ENCODE results near the gene CCL1. TPM values are rescaled to one million over a fixed set of nuclear protein-coding genes. Genes with fewer than 3 reads are reported as not detected.
A peak's percentile ranks its signal among the peaks of the same experiment; 100 is the strongest.

CCL1 gene
- total and polyA plus RNA-seq, 2 experiments from 2014 or later: not detected

- H3K27me3 ChIP-seq (replicated peaks; ENCODE audit: insufficient read depth): peaks cover 21% of the 10 kb centered on the region
- no peak overlapping the region for H3K9ac ChIP-seq
- H3K36me3 ChIP-seq (ENCODE audit: low read depth): no peaks in the 10 kb centered on the region
- in situ Hi-C loops (cut with MboI): no loop called here
- no peaks in the 10 kb centered on the region for H3K9me2 ChIP-seq (ENCODE audit: insufficient read depth)
- peak; percentile 13 for DNase-seq
- no peaks in the 10 kb centered on the region for H3F3A ChIP-seq (ENCODE audit: insufficient read depth)
- H3K4me1 ChIP-seq (ENCODE audit: insufficient read depth): no peaks in the 10 kb centered on the region
- TF ChIP-seq EZH2phosphoT487 (IDR thresholded peaks at IDR 0.05; ENCODE audit: insufficient read depth, low read depth) (no peak), EZH2 (IDR thresholded peaks at IDR 0.05; ENCODE audit: insufficient read depth, poor library complexity, severe bottlenecking) (no peak)
- 37 to 38% methylated on average over 3 of the region's 3 CpGs for WGBS, 2 experiments (ENCODE audit: low coverage in 1 of 2, low lambda C conversion rate in 2 of 2, missing lambda C conversion rate in 2 of 2)
- H3K4me2 ChIP-seq (ENCODE audit: unreplicated experiment): no peak overlapping the region
- no peak overlapping the region for H3K4me3 ChIP-seq
- H4K20me1 ChIP-seq (ENCODE audit: insufficient read depth): no peaks in the 10 kb centered on the region
- no peaks in the 10 kb centered on the region for H3K9me3 ChIP-seq (ENCODE audit: low read depth)
- H3K79me2 ChIP-seq (ENCODE audit: insufficient read depth): no peaks in the 10 kb centered on the region
- no peak overlapping the region for H3K27ac ChIP-seq
- no peak overlapping the region for H2AFZ ChIP-seq
Measured at GRCh38 chr17:34370997-34371395, 8.0 kb upstream of the CCL1 start.

GRCh38 chr17:34370376-34370996 lies 7.5 kb upstream of the CCL1 start:
- no peak for DNase-seq
- Histone ChIP-seq H3K4me2 (ENCODE audit: unreplicated experiment) (no peak overlapping the region), H3K79me2 (ENCODE audit: insufficient read depth) (no peaks in the 10 kb centered on the region), H3F3A (ENCODE audit: insufficient read depth) (no peaks in the 10 kb centered on the region), H3K9me3 (ENCODE audit: low read depth) (no peaks in the 10 kb centered on the region), H3K4me1 (ENCODE audit: insufficient read depth) (no peaks in the 10 kb centered on the region), H3K27me3 (replicated peaks; ENCODE audit: insufficient read depth) (peaks cover 23% of the 10 kb centered on the region), H3K9me2 (ENCODE audit: insufficient read depth) (no peaks in the 10 kb centered on the region), H3K27ac (no peak overlapping the region), H2AFZ (no peak overlapping the region), H3K9ac (no peak overlapping the region), H4K20me1 (ENCODE audit: insufficient read depth) (no peaks in the 10 kb centered on the region), H3K4me3 (no peak overlapping the region), H3K36me3 (ENCODE audit: low read depth) (no peaks in the 10 kb centered on the region)
- TF ChIP-seq EZH2phosphoT487 (IDR thresholded peaks at IDR 0.05; ENCODE audit: insufficient read depth, low read depth) (no peak), EZH2 (IDR thresholded peaks at IDR 0.05; ENCODE audit: insufficient read depth, poor library complexity, severe bottlenecking) (no peak)
- in situ Hi-C loops (cut with MboI): no loop called here
- WGBS, 2 experiments (ENCODE audit: low coverage in 1 of 2, low lambda C conversion rate in 2 of 2, missing lambda C conversion rate in 2 of 2): 48 to 51% methylated on average over 5 of the region's 5 CpGs

- 83 to 84% methylated on average over 3 of the region's 3 CpGs for WGBS, 2 experiments (ENCODE audit: low coverage in 1 of 2, low lambda C conversion rate in 2 of 2, missing lambda C conversion rate in 2 of 2)
- no peaks in the 10 kb centered on the region for H3K4me1 ChIP-seq (ENCODE audit: insufficient read depth)
- H3K9me3 ChIP-seq (ENCODE audit: low read depth): no peaks in the 10 kb centered on the region
- H3K9ac ChIP-seq: no peak overlapping the region
- no peak for DNase-seq
- H3K27me3 ChIP-seq (replicated peaks; ENCODE audit: insufficient read depth): peaks cover 33% of the 10 kb centered on the region
- in situ Hi-C loops (cut with MboI): loop anchor here (10.0 kb wide), 1 partner anchor 175 kb away; no protein-coding TSS in a partner anchor
- H3K9me2 ChIP-seq (ENCODE audit: insufficient read depth): no peaks in the 10 kb centered on the region
- no peak overlapping the region for H3K4me2 ChIP-seq (ENCODE audit: unreplicated experiment)
- H3K79me2 ChIP-seq (ENCODE audit: insufficient read depth): no peaks in the 10 kb centered on the region
- no peaks in the 10 kb centered on the region for H4K20me1 ChIP-seq (ENCODE audit: insufficient read depth)
- H3F3A ChIP-seq (ENCODE audit: insufficient read depth): no peaks in the 10 kb centered on the region
- no peak overlapping the region for H2AFZ ChIP-seq
- TF ChIP-seq EZH2 (IDR thresholded peaks at IDR 0.05; ENCODE audit: insufficient read depth, poor library complexity, severe bottlenecking) (no peak), EZH2phosphoT487 (IDR thresholded peaks at IDR 0.05; ENCODE audit: insufficient read depth, low read depth) (no peak)
- H3K27ac ChIP-seq: no peak overlapping the region
- no peaks in the 10 kb centered on the region for H3K36me3 ChIP-seq (ENCODE audit: low read depth)
- no peak overlapping the region for H3K4me3 ChIP-seq
Measured at GRCh38 chr17:34369571-34369970, 6.5 kb upstream of the CCL1 start.

GRCh38 chr17:34368946-34369500 lies 6.0 kb upstream of the CCL1 start:
- 45 to 46% methylated on average over 4 of the region's 4 CpGs for WGBS, 2 experiments (ENCODE audit: low coverage in 1 of 2, low lambda C conversion rate in 2 of 2, missing lambda C conversion rate in 2 of 2)
- no peaks in the 10 kb centered on the region for H3K36me3 ChIP-seq (ENCODE audit: low read depth)
- H3K27ac ChIP-seq: no peak overlapping the region
- H3K4me2 ChIP-seq (ENCODE audit: unreplicated experiment): no peak overlapping the region
- in situ Hi-C loops (cut with MboI): loop anchor here (10.0 kb wide), 1 partner anchor 174 kb away; no protein-coding TSS in a partner anchor
- H3K9ac ChIP-seq: no peak overlapping the region
- no peak for DNase-seq
- H3K79me2 ChIP-seq (ENCODE audit: insufficient read depth): no peaks in the 10 kb centered on the region
- H4K20me1 ChIP-seq (ENCODE audit: insufficient read depth): no peaks in the 10 kb centered on the region
- H3K9me3 ChIP-seq (ENCODE audit: low read depth): no peaks in the 10 kb centered on the region
- H3K4me3 ChIP-seq: no peak overlapping the region
- no peak overlapping the region for H2AFZ ChIP-seq
- H3F3A ChIP-seq (ENCODE audit: insufficient read depth): no peaks in the 10 kb centered on the region
- H3K9me2 ChIP-seq (ENCODE audit: insufficient read depth): no peaks in the 10 kb centered on the region
- TF ChIP-seq EZH2phosphoT487 (IDR thresholded peaks at IDR 0.05; ENCODE audit: insufficient read depth, low read depth) (no peak), EZH2 (IDR thresholded peaks at IDR 0.05; ENCODE audit: insufficient read depth, poor library complexity, severe bottlenecking) (no peak)
- peaks cover 33% of the 10 kb centered on the region for H3K27me3 ChIP-seq (replicated peaks; ENCODE audit: insufficient read depth)
- no peaks in the 10 kb centered on the region for H3K4me1 ChIP-seq (ENCODE audit: insufficient read depth)

All from GM23248 (cell line).